Liver (tissue), 9 donors: ENCODE measurements around the gene ZSWIM6. TPM values are rescaled to one million over a fixed set of nuclear protein-coding genes. Genes with fewer than 3 reads are reported as not detected.

Experiments used
- DNase-seq: peaks from one replicate; pipeline ENCODE4 v3.0.0-alpha.2; 2017; ENCODE audit warnings: low spot score
- H3K27ac ChIP-seq, 2 donors: one replicate each; pipeline ENCODE4 v1.7.0; 2013; ENCODE audit warnings: inconsistent platforms in 2 of 2, low read length in 2 of 2, control low read depth in 1 of 2, low read depth in 1 of 2, mild to moderate bottlenecking in 1 of 2
- H3K27me3 ChIP-seq, 4 donors: one replicate each; pipeline versions ENCODE4 v1.6.1 to v1.7.0; 2013; ENCODE audit warnings: low read length in 3 of 4, inconsistent platforms in 1 of 4, mild to moderate bottlenecking in 1 of 4, moderate library complexity in 1 of 4; ENCODE audit not compliant: control insufficient read depth in 4 of 4, insufficient read depth in 4 of 4
- H3K36me3 ChIP-seq, 4 donors: one replicate each; pipeline versions ENCODE4 v1.6.1 to v1.7.0; 2013; ENCODE audit warnings: low read length in 3 of 4, mild to moderate bottlenecking in 3 of 4, low read depth in 1 of 4, moderate library complexity in 1 of 4; ENCODE audit not compliant: control insufficient read depth in 4 of 4, insufficient read depth in 3 of 4
- H3K4me1 ChIP-seq, 4 donors: one replicate each; pipeline versions ENCODE4 v1.6.1 to v1.7.0; 2013; ENCODE audit warnings: low read length in 3 of 4, mild to moderate bottlenecking in 3 of 4, moderate library complexity in 1 of 4; ENCODE audit not compliant: control insufficient read depth in 4 of 4, insufficient read depth in 4 of 4
- H3K4me3 ChIP-seq, 3 donors: one replicate each; pipeline versions ENCODE4 v1.6.1 to v1.7.0; 2013; ENCODE audit warnings: low read length in 3 of 3, control low read depth in 1 of 3, low read depth in 1 of 3, mild to moderate bottlenecking in 1 of 3
- H3K9ac ChIP-seq, 2 donors: one replicate each; pipeline ENCODE4 v1.7.0; 2013; ENCODE audit warnings: low read length in 2 of 2, mild to moderate bottlenecking in 2 of 2, moderate library complexity in 2 of 2, control low read depth in 1 of 2, low read depth in 1 of 2
- H3K9me3 ChIP-seq, 4 donors: one replicate each; pipeline versions ENCODE4 v1.6.1 to v1.7.0; 2013; ENCODE audit warnings: low read length in 3 of 4; ENCODE audit not compliant: control insufficient read depth in 4 of 4
- CTCF ChIP-seq: fragments of 150-350 bp; IDR thresholded peaks from 2 replicates; pipeline ENCODE4 v1.5.1; 2017; ENCODE audit warnings: improper control_type of control experiment, low read depth, low read length; ENCODE audit not compliant: missing input control
- EGR1 ChIP-seq, 2 donors: IDR thresholded peaks; 2 replicates each; pipeline ENCODE4 v1.6.1; 2016 to 2018; ENCODE audit warnings: antibody characterized with exemption in 2 of 2, low read depth in 2 of 2
- FOXA2 ChIP-seq: IDR thresholded peaks from 2 replicates; pipeline ENCODE4 v1.6.1; 2016; ENCODE audit warnings: antibody characterized with exemption
- HNF4A ChIP-seq, 2 donors: conservative IDR thresholded peaks; 2 replicates each; pipeline ENCODE4 v1.6.1; 2016; ENCODE audit warnings: antibody characterized with exemption in 2 of 2, mild to moderate bottlenecking in 2 of 2
- HNF4G ChIP-seq: IDR thresholded peaks from 2 replicates; pipeline ENCODE4 v1.6.1; 2016; ENCODE audit warnings: antibody characterized with exemption
- MAX ChIP-seq: IDR thresholded peaks from 2 replicates; pipeline ENCODE4 v1.6.1; 2016; ENCODE audit warnings: antibody characterized with exemption
- NR2F2 ChIP-seq: IDR thresholded peaks from 2 replicates; pipeline ENCODE4 v1.6.1; 2016; ENCODE audit warnings: antibody characterized with exemption
- RAD21 ChIP-seq, 2 donors: IDR thresholded peaks; 2 replicates each; pipeline ENCODE4 v1.6.1; 2016; ENCODE audit warnings: antibody characterized with exemption in 2 of 2, mild to moderate bottlenecking in 2 of 2
- RXRA ChIP-seq, 2 donors: IDR thresholded peaks; 2 replicates each; pipeline ENCODE4 v1.6.1; 2017 to 2018; ENCODE audit warnings: antibody characterized with exemption in 2 of 2, mild to moderate bottlenecking in 1 of 2
- SP1 ChIP-seq: IDR thresholded peaks from 2 replicates; pipeline ENCODE4 v1.6.1; 2018; ENCODE audit warnings: antibody characterized with exemption, mild to moderate bottlenecking
- TAF1 ChIP-seq: conservative IDR thresholded peaks from 2 replicates; pipeline ENCODE4 v1.6.1; 2016; ENCODE audit warnings: antibody characterized with exemption, mild to moderate bottlenecking
- YY1 ChIP-seq: IDR thresholded peaks from 2 replicates; pipeline ENCODE4 v1.6.1; 2016; ENCODE audit warnings: antibody characterized with exemption, mild to moderate bottlenecking
- ZBTB33 ChIP-seq: IDR thresholded peaks from 2 replicates; pipeline ENCODE4 v1.6.1; 2016; ENCODE audit warnings: antibody characterized with exemption
- WGBS: extraction: QIAGEN DNeasy Blood & Tissue Kit; methylation state at CpG from one replicate; pipeline ENCODE4 v1.1.7; 2013; 5-methylcytosine and 5-hydroxymethylcytosine counted together
- polyA plus RNA-seq, 2 donors: library from polyadenylated mRNA; stranded (reverse) in 1 of 2; unstranded in 1 of 2; fragments of 200-250 nt in 1 of 2; fragments of >200 nt in 1 of 2; fragmentation: Nextera tagmentation in 1 of 2; extraction: Ambion mirVana in 1 of 2; gene quantifications; one replicate each; pipeline versions ENCODE4 v1.2.1 to v1.2.3, GENCODE V29; 2013 to 2015
- total RNA-seq, 2 donors: library from RNA; depleted of rRNA; stranded (reverse); fragments of >200 nt; gene quantifications; one replicate each; pipeline ENCODE4 v1.2.3, GENCODE V29; 2014
- donor health status: healthy.
- donor health status: healthy.
- donor health status: healthy.
- donor health status: healthy.
- donor health status: healthy.

The ZSWIM6 gene
- total and polyA plus RNA-seq, 4 donors = 1.3 to 5.2 (median 3.3) TPM

- TF ChIP-seq NR2F2 = peak; percentile 81
- TF ChIP-seq YY1 = no peak
- peaks cover 0 to 9% (median 0%) of the 10 kb centered on the region in 4 donors for H3K4me1 ChIP-seq
- H3K9ac ChIP-seq = no peak overlapping the region
- no peaks in the 10 kb centered on the region for H3K27me3 ChIP-seq
- no peak overlapping the region for H3K27ac ChIP-seq
- WGBS = 83% methylated on average over 4 of the region's 4 CpGs
- no peaks in the 10 kb centered on the region for H3K9me3 ChIP-seq
- H3K4me3 ChIP-seq = no peak overlapping the region
- DNase-seq = no peak
- no peaks in the 10 kb centered on the region for H3K36me3 ChIP-seq
These were observed 39.0 kb upstream of the ZSWIM6 start for GRCh38 chr5:61293071-61293470.

- DNase-seq = no peak
- Histone ChIP-seq H3K4me3 (no peak overlapping the region), H3K27ac (no peak overlapping the region), H3K27me3 (no peaks in the 10 kb centered on the region), H3K4me1 (peaks cover 0 to 9% (median 0%) of the 10 kb centered on the region in 4 donors), H3K9ac (no peak overlapping the region), H3K9me3 (no peaks in the 10 kb centered on the region), H3K36me3 (no peaks in the 10 kb centered on the region)
- TF ChIP-seq HNF4G (no peak), FOXA2 (no peak), MAX (no peak), HNF4A (conservative IDR thresholded peaks at IDR 0.05) (no peak)
- 95% methylated on average over 5 of the region's 5 CpGs for WGBS
These were observed 38.2 kb upstream of the ZSWIM6 start for GRCh38 chr5:61293873-61294272.

GRCh38 chr5:61295365-61295764, 36.7 kb upstream of the ZSWIM6 start:
- Histone ChIP-seq H3K9ac (no peak overlapping the region), H3K9me3 (no peaks in the 10 kb centered on the region), H3K27ac (no peak overlapping the region), H3K27me3 (no peaks in the 10 kb centered on the region), H3K36me3 (no peaks in the 10 kb centered on the region), H3K4me1 (peaks cover 0 to 6% (median 0%) of the 10 kb centered on the region in 4 donors), H3K4me3 (no peak overlapping the region)
- 88% methylated on average over 2 of the region's 2 CpGs for WGBS
- no peak for TF ChIP-seq SP1
- TF ChIP-seq EGR1 (IDR thresholded peaks at IDR 0.05; ENCODE audit: low read depth in 2 of 2) = no peak
- no peak for TF ChIP-seq YY1
- no peak for TF ChIP-seq RXRA (IDR thresholded peaks at IDR 0.05)
- TF ChIP-seq HNF4A (conservative IDR thresholded peaks at IDR 0.05) = no peak
- TF ChIP-seq RAD21 (IDR thresholded peaks at IDR 0.05) = no peak
- TF ChIP-seq CTCF = no peak
- TF ChIP-seq ZBTB33 = no peak
- TF ChIP-seq TAF1 = no peak
- DNase-seq = no peak
